MM.1S (cell line): ENCODE measurements around the gene BLOC1S1.

Source experiments
- CTCF ChIP-seq: fragments of 300-600 bp; sonication (generic); IDR thresholded peaks from 2 replicates; pipeline ENCODE4 v1.5.1; 2016; ENCODE audit warnings: antibody characterized with exemption, low read length, mixed read lengths
- EZH2phosphoT487 ChIP-seq: fragments of 300-600 bp; sonication (generic); IDR thresholded peaks from 2 replicates; pipeline ENCODE4 v1.6.1; 2018; ENCODE audit warnings: antibody characterized with exemption, low read length

- TF ChIP-seq CTCF = peak; percentile 61
- TF ChIP-seq EZH2phosphoT487 = no peak
Measured at GRCh38 chr12:55724226-55724939, 8.5 kb downstream of the BLOC1S1 start.
